ENCODE measurements around the gene E2F8.

Gene E2F8

GRCh38 chr11:19226378-19227195 is 14.2 kb downstream of the E2F8 start:
- H3K4me3 ChIP-seq (ENCODE audit: low read depth, low read length): no peak overlapping the region
- in situ Hi-C loops (cut with HindIII; ENCODE audit: low sequenced_read_pairs): no loop called here
- TF ChIP-seq, protein P1, sequence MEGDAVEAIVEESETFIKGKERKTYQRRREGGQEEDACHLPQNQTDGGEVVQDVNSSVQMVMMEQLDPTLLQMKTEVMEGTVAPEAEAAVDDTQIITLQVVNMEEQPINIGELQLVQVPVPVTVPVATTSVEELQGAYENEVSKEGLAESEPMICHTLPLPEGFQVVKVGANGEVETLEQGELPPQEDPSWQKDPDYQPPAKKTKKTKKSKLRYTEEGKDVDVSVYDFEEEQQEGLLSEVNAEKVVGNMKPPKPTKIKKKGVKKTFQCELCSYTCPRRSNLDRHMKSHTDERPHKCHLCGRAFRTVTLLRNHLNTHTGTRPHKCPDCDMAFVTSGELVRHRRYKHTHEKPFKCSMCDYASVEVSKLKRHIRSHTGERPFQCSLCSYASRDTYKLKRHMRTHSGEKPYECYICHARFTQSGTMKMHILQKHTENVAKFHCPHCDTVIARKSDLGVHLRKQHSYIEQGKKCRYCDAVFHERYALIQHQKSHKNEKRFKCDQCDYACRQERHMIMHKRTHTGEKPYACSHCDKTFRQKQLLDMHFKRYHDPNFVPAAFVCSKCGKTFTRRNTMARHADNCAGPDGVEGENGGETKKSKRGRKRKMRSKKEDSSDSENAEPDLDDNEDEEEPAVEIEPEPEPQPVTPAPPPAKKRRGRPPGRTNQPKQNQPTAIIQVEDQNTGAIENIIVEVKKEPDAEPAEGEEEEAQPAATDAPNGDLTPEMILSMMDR (IDR thresholded peaks at IDR 0.05; ENCODE audit: low read depth, low read length, missing control alignments): no peak
- no peak for DNase-seq (ENCODE audit: low read depth)

GRCh38 chr11:19225581-19225980 is 15.2 kb downstream of the E2F8 start:
- TF ChIP-seq, protein P1 (IDR thresholded peaks at IDR 0.05; ENCODE audit: low read depth, low read length, missing control alignments): no peak
- DNase-seq (ENCODE audit: low read depth): no peak
- no peak overlapping the region for H3K4me3 ChIP-seq (ENCODE audit: low read depth, low read length)
- in situ Hi-C loops (cut with HindIII; ENCODE audit: low sequenced_read_pairs): no loop called here

GRCh38 chr11:19225123-19225522 is 15.6 kb downstream of the E2F8 start:
- H3K4me3 ChIP-seq (ENCODE audit: low read depth, low read length): no peak overlapping the region
- DNase-seq (ENCODE audit: low read depth): no peak
- in situ Hi-C loops (cut with HindIII; ENCODE audit: low sequenced_read_pairs): no loop called here
- TF ChIP-seq, protein P1 (IDR thresholded peaks at IDR 0.05; ENCODE audit: low read depth, low read length, missing control alignments): no peak

- in situ Hi-C loops (cut with HindIII; ENCODE audit: low sequenced_read_pairs): no loop called here
- no peak overlapping the region for H3K4me3 ChIP-seq (ENCODE audit: low read depth, low read length)
- TF ChIP-seq, protein P1 (IDR thresholded peaks at IDR 0.05; ENCODE audit: low read depth, low read length, missing control alignments): no peak
- no peak for DNase-seq (ENCODE audit: low read depth)
Observed at GRCh38 chr11:19220903-19221724, 19.6 kb downstream of the E2F8 start.

DNA sequence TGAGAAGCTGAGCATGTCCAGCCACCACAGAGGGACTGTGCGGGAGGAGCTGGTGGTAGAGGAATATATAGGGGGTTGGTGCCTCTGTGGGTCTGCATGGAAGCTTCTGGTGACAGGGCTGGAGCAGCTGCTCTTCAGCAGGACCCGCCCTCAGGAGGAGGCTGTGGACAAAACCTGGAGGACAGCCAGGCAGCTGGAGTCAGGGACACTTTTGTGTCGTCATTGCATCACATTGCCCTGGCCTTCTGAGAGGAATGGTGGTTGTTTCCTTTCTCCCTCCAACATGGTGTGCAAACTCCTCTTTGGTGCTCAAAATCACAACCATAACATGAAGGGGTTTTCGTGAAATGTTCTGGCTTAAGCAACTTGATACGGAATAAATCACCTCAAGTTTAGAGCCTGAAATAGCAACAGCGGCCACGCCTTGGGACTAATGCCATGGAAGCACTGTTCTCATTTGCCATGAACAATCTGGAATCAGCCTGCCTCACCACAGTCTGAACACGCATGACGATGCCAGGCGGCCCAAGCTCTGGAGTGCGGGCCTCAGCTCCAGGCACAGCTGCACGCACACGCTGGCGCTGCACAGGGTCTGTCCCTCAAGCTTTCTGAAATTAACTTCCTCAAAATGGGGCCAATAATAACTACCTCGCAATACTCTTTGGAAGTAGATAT is 21.8 kb downstream of the E2F8 start:
- no peak for DNase-seq (ENCODE audit: low read depth)
- in situ Hi-C loops (cut with HindIII; ENCODE audit: low sequenced_read_pairs): no loop called here
- TF ChIP-seq, protein P1 (IDR thresholded peaks at IDR 0.05; ENCODE audit: low read depth, low read length, missing control alignments): no peak
- H3K4me3 ChIP-seq (ENCODE audit: low read depth, low read length): no peak overlapping the region

- no peak overlapping the region for H3K4me3 ChIP-seq (ENCODE audit: low read depth, low read length)
- DNase-seq (ENCODE audit: low read depth): no peak
- in situ Hi-C loops (cut with HindIII; ENCODE audit: low sequenced_read_pairs): no loop called here
- TF ChIP-seq, protein P1 (IDR thresholded peaks at IDR 0.05; ENCODE audit: low read depth, low read length, missing control alignments): no peak
Observed at GRCh38 chr11:19218216-19218615, 22.5 kb downstream of the E2F8 start.

Measured in astrocyte of the cerebellum (primary cell).